H9 (cell line): ENCODE results near the gene TPM2. TPM values are rescaled to one million over a fixed set of nuclear protein-coding genes. Genes with fewer than 3 reads are reported as not detected.

Experiments used
- DNase-seq: peaks from one replicate; pipeline ENCODE4 v3.0.0-alpha.2; 2017
- H2AFZ ChIP-seq: one replicate; pipeline ENCODE4 v1.6.1; 2013; ENCODE audit warnings: mild to moderate bottlenecking, low read length, control low read depth, moderate library complexity
- H2AK5ac ChIP-seq: 2 replicates; pipeline ENCODE4 v1.6.1; 2013; ENCODE audit warnings: low read length, control low read depth, mixed read lengths; ENCODE audit not compliant: insufficient read length
- H2BK120ac ChIP-seq: one replicate; pipeline ENCODE4 v1.6.1; 2013; ENCODE audit warnings: low read depth, mild to moderate bottlenecking, low read length, control low read depth, inconsistent platforms; ENCODE audit not compliant: poor library complexity, severe bottlenecking
- H2BK12ac ChIP-seq: 2 replicates; pipeline ENCODE4 v1.6.1; 2013; ENCODE audit warnings: low read length, control low read depth, mixed read lengths, low read depth; ENCODE audit not compliant: insufficient read length
- H2BK15ac ChIP-seq: 2 replicates; pipeline ENCODE4 v1.6.1; 2013; ENCODE audit warnings: low read depth, low read length, control low read depth
- H2BK20ac ChIP-seq: one replicate; pipeline ENCODE4 v1.6.1; 2013; ENCODE audit warnings: low read depth, mild to moderate bottlenecking, low read length, control low read depth, inconsistent platforms; ENCODE audit not compliant: poor library complexity, severe bottlenecking
- H2BK5ac ChIP-seq: 2 replicates; pipeline ENCODE4 v1.6.1; 2013; ENCODE audit warnings: low read length, control low read depth, mixed read lengths; ENCODE audit not compliant: insufficient read length
- H3K14ac ChIP-seq: 2 replicates; pipeline ENCODE4 v1.6.1; 2013; ENCODE audit warnings: low read length, control low read depth; ENCODE audit not compliant: insufficient read depth
- H3K18ac ChIP-seq: 2 replicates; pipeline ENCODE4 v1.6.1; 2013; ENCODE audit warnings: low read depth, mild to moderate bottlenecking, mixed read lengths, low read length, control low read depth; ENCODE audit not compliant: insufficient read length
- H3K23ac ChIP-seq: 2 replicates; pipeline ENCODE4 v1.6.1; 2013; ENCODE audit warnings: low read length, control low read depth, mixed read lengths, low read depth; ENCODE audit not compliant: insufficient read length
- H3K23me2 ChIP-seq: 2 replicates; pipeline ENCODE4 v1.6.1; 2013; ENCODE audit warnings: low read depth, mild to moderate bottlenecking, mixed read lengths, low read length, control low read depth; ENCODE audit not compliant: insufficient read length, poor library complexity, severe bottlenecking
- H3K27ac ChIP-seq: 2 replicates; pipeline ENCODE4 v1.5.1; 2013; ENCODE audit warnings: low read length, control low read depth, mixed read lengths, low read depth; ENCODE audit not compliant: insufficient read length
- H3K27me3 ChIP-seq: 2 replicates; pipeline ENCODE4 v1.6.1; 2013; ENCODE audit warnings: low read length, control low read depth, inconsistent platforms; ENCODE audit not compliant: insufficient read depth
- H3K4ac ChIP-seq: 2 replicates; pipeline ENCODE4 v1.6.1; 2013; ENCODE audit warnings: low read depth, mild to moderate bottlenecking, control low read depth, inconsistent platforms, low read length, moderate library complexity
- H3K4me1 ChIP-seq: 2 replicates; pipeline ENCODE4 v1.6.1; 2013; ENCODE audit warnings: low read length, control low read depth, inconsistent platforms; ENCODE audit not compliant: insufficient read depth
- H3K4me2 ChIP-seq: 2 replicates; pipeline ENCODE4 v1.6.1; 2013; ENCODE audit warnings: low read length, control low read depth, mixed read lengths; ENCODE audit not compliant: insufficient read length, insufficient read depth
- H3K56ac ChIP-seq: 2 replicates; pipeline ENCODE4 v1.6.1; 2013; ENCODE audit warnings: low read depth, mild to moderate bottlenecking, mixed read lengths, low read length, control low read depth; ENCODE audit not compliant: insufficient read length
- H3K79me1 ChIP-seq: 2 replicates; pipeline ENCODE4 v1.6.1; 2013; ENCODE audit warnings: low read depth, mild to moderate bottlenecking, moderate library complexity, low read length, control low read depth, inconsistent platforms; ENCODE audit not compliant: insufficient read depth, poor library complexity, severe bottlenecking
- H3K79me2 ChIP-seq: 2 replicates; pipeline ENCODE4 v1.6.1; 2013; ENCODE audit warnings: low read length, control low read depth, inconsistent platforms; ENCODE audit not compliant: insufficient read depth
- H3K9ac ChIP-seq: 2 replicates; pipeline ENCODE4 v1.6.1; 2013; ENCODE audit warnings: low read length, control low read depth, mixed read lengths; ENCODE audit not compliant: insufficient read length; ENCODE audit errors: extremely low read depth
- H3K9me3 ChIP-seq: one replicate; pipeline ENCODE4 v1.6.1; 2013; ENCODE audit warnings: low read depth, low read length, inconsistent platforms; ENCODE audit not compliant: control insufficient read depth
- H3T11ph ChIP-seq: one replicate; pipeline ENCODE4 v1.6.1; 2013; ENCODE audit warnings: mild to moderate bottlenecking, low read length, control low read depth, inconsistent platforms
- H4K20me1 ChIP-seq: one replicate; pipeline ENCODE4 v1.6.1; 2013; ENCODE audit not compliant: control insufficient read depth, insufficient read length, insufficient read depth
- H4K5ac ChIP-seq: 2 replicates; pipeline ENCODE4 v1.6.1; 2013; ENCODE audit warnings: low read depth, mild to moderate bottlenecking, mixed read lengths, low read length, control low read depth; ENCODE audit not compliant: insufficient read length
- H4K8ac ChIP-seq: replicated peaks from 2 replicates; pipeline ENCODE4 v1.6.1; 2013; ENCODE audit warnings: low read length, control low read depth, mixed read lengths, low read depth; ENCODE audit not compliant: insufficient read length
- H4K91ac ChIP-seq: 2 replicates; pipeline ENCODE4 v1.6.1; 2013; ENCODE audit warnings: low read depth, mild to moderate bottlenecking, moderate library complexity, mixed read lengths, low read length, control low read depth; ENCODE audit not compliant: insufficient read length
- H3K27ac Mint-ChIP-seq, 3 experiments: 2 replicates in 2 of 3; 3 replicates in 1 of 3; pipeline ENCODE4 v1.8.0; 2020 to 2021; ENCODE audit warnings: mixed read lengths in 3 of 3, mild to moderate bottlenecking in 1 of 3, moderate library complexity in 1 of 3
- H3K27me3 Mint-ChIP-seq: 2 replicates; pipeline ENCODE4 v1.8.0; 2021; ENCODE audit warnings: low read depth, mild to moderate bottlenecking, moderate library complexity, mixed read lengths
- H3K36me3 Mint-ChIP-seq, 3 experiments: 2 replicates in 2 of 3; 3 replicates in 1 of 3; pipeline ENCODE4 v1.8.0; 2020 to 2021; ENCODE audit warnings: low read depth in 3 of 3, mixed read lengths in 3 of 3; ENCODE audit not compliant: insufficient read depth in 1 of 3
- H3K4me1 Mint-ChIP-seq, 2 experiments: 2 replicates each; pipeline ENCODE4 v1.8.0; 2020; ENCODE audit warnings: mixed read lengths in 2 of 2
- H3K4me3 Mint-ChIP-seq, 2 experiments: 2 replicates in 1 of 2; 3 replicates in 1 of 2; pipeline ENCODE4 v1.8.0; 2020 to 2021; ENCODE audit warnings: mild to moderate bottlenecking in 2 of 2, mixed read lengths in 2 of 2, moderate library complexity in 1 of 2
- H3K9me3 Mint-ChIP-seq, 2 experiments: 2 replicates in 1 of 2; 3 replicates in 1 of 2; pipeline ENCODE4 v1.8.0; 2020; ENCODE audit warnings: mild to moderate bottlenecking in 2 of 2, mixed read lengths in 2 of 2, moderate library complexity in 1 of 2
- WGBS: extraction: QIAGEN DNeasy Blood & Tissue Kit; methylation state at CpG from one replicate; pipeline ENCODE4 v1.1.7; 2013; ENCODE audit warnings: missing lambda C conversion rate, low lambda C conversion rate, mixed read lengths; ENCODE audit not compliant: insufficient read length; ENCODE audit errors: extremely low coverage; 5-methylcytosine and 5-hydroxymethylcytosine counted together
- total RNA-seq: library from RNA; stranded (reverse); gene quantifications from 2 replicates; pipeline ENCODE4 v1.2.1, GENCODE V29; 2021
- TF ChIP-seq, protein P1 (sequence below): fragments of 200-600 bp; sonication (generic); conservative IDR thresholded peaks from 3 replicates; pipeline ENCODE4 v1.8.0; 2021; ENCODE audit warnings: antibody characterized with exemption, mild to moderate bottlenecking

TPM2 gene
- total RNA-seq, 1 experiment from 2014 or later, result 225 TPM

DNA sequence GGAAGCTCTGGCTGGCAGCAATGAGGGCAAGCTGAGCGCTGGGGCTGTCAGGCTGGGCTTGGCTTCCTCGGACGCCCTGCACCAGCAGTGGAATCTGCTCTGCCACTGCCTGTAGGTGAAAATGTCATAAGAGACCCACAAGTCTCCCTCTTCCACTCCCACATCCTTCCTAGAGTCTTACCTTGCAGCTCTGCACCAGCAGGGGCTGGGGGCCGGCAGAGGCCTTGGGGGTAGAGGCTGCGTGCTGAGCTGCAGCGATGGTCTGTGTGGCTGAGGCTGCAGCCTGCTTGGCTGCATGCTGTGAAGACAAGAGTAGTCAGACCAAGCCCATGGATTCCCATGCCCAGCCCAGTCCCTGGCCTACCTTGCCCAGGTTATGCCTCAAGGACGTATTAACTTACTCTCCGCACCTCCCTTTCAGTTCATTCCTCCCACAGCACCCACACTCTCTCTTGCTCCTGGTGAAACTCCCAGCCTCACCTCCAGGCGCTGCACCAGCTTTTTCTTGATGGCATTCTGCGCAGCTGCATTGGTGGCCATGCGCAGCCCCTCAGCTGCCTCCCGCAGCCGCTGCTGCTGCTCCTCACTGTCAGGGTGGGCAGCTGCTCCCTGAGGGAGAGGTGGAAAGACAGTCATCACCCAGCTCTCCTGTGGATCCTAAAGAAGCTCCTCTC, 25.0 kb upstream of the TPM2 start:
- Histone ChIP-seq H3K79me1 (no peaks in the 10 kb centered on the region), H3K23ac (no peak overlapping the region), H2AK5ac (no peak overlapping the region), H3K4me2 (no peak overlapping the region), H2BK12ac (no peak overlapping the region), H3K27me3 (no peaks in the 10 kb centered on the region), H3K14ac (no peak overlapping the region), H2BK120ac (no peak overlapping the region), H2BK20ac (no peak overlapping the region), H2AFZ (no peak overlapping the region), H3K4ac (no peak overlapping the region), H3K23me2 (no peaks in the 10 kb centered on the region), H3K79me2 (no peaks in the 10 kb centered on the region), H2BK5ac (no peak overlapping the region), H3K18ac (no peak overlapping the region), H4K8ac (no peak overlapping the region), H3K9me3 (no peaks in the 10 kb centered on the region), H2BK15ac (no peak overlapping the region), H4K5ac (no peak overlapping the region), H3K56ac (no peak overlapping the region), H3K4me1 (no peaks in the 10 kb centered on the region), H4K91ac (no peak overlapping the region), H3K27ac (no peak overlapping the region), H3K9ac (no peak overlapping the region), H4K20me1 (no peaks in the 10 kb centered on the region), H3T11ph (no peak overlapping the region)
- TF ChIP-seq, protein P1, sequence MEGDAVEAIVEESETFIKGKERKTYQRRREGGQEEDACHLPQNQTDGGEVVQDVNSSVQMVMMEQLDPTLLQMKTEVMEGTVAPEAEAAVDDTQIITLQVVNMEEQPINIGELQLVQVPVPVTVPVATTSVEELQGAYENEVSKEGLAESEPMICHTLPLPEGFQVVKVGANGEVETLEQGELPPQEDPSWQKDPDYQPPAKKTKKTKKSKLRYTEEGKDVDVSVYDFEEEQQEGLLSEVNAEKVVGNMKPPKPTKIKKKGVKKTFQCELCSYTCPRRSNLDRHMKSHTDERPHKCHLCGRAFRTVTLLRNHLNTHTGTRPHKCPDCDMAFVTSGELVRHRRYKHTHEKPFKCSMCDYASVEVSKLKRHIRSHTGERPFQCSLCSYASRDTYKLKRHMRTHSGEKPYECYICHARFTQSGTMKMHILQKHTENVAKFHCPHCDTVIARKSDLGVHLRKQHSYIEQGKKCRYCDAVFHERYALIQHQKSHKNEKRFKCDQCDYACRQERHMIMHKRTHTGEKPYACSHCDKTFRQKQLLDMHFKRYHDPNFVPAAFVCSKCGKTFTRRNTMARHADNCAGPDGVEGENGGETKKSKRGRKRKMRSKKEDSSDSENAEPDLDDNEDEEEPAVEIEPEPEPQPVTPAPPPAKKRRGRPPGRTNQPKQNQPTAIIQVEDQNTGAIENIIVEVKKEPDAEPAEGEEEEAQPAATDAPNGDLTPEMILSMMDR, result no peak
- Mint-ChIP-seq H3K9me3 (no peaks in the 10 kb centered on the region), H3K4me1 (peaks cover 0 to 9% of the 10 kb centered on the region in 2 experiments; a peak in 2 of 4 replicates), H3K4me3 (no peak overlapping the region), H3K27ac (peak overlapping the region; percentile 61 to 82 (median 72); a peak in 4 of 7 replicates), H3K27me3 (no peaks in the 10 kb centered on the region; the same call in 1 of the 2 replicates), H3K36me3 (peaks cover 58 to 94% (median 93%) of the 10 kb centered on the region in 3 experiments)
- no CpG with 5 or more reads among the region's 13 CpGs for WGBS
- no peak for DNase-seq
